Osteoblast (primary cell): ENCODE results near the gene HPRT1. TPM values are rescaled to one million over a fixed set of nuclear protein-coding genes. Genes with fewer than 3 reads are reported as not detected.

Source experiments
- DNase-seq: peaks from one replicate; pipeline ENCODE4 v3.0.0; 2011; ENCODE audit warnings: low spot score, mixed read lengths; ENCODE audit not compliant: insufficient read length; ENCODE audit errors: missing footprints
- H2AFZ ChIP-seq: 2 replicates; pipeline ENCODE4 v1.6.0; 2011; ENCODE audit warnings: mild to moderate bottlenecking, low read length
- H3K27ac ChIP-seq: 2 replicates; pipeline ENCODE4 v1.5.1; 2011; ENCODE audit warnings: mild to moderate bottlenecking, low read depth, low read length, moderate library complexity
- H3K27me3 ChIP-seq: 2 replicates; pipeline ENCODE4 v1.6.0; 2012; ENCODE audit warnings: mild to moderate bottlenecking, control low read depth, inconsistent platforms, low read length, moderate library complexity; ENCODE audit not compliant: insufficient read depth
- H3K36me3 ChIP-seq: 2 replicates; pipeline ENCODE4 v1.5.1; 2011; ENCODE audit warnings: mild to moderate bottlenecking, low read length, control low read depth, moderate library complexity; ENCODE audit not compliant: insufficient read depth
- H3K4me1 ChIP-seq: 2 replicates; pipeline ENCODE4 v1.5.1; 2011; ENCODE audit warnings: mild to moderate bottlenecking, low read length, control low read depth, moderate library complexity; ENCODE audit not compliant: insufficient read depth
- H3K4me2 ChIP-seq: 2 replicates; pipeline ENCODE4 v1.6.0; 2011; ENCODE audit warnings: mild to moderate bottlenecking, low read length; ENCODE audit not compliant: insufficient read depth
- H3K4me3 ChIP-seq: fragments of 200-600 bp; sonication (generic); 3 replicates; pipeline ENCODE4 v1.5.1; 2012; ENCODE audit warnings: mild to moderate bottlenecking, low read length, inconsistent platforms; ENCODE audit not compliant: insufficient read depth
- H3K79me2 ChIP-seq: 2 replicates; pipeline ENCODE4 v1.6.0; 2012; ENCODE audit warnings: mild to moderate bottlenecking, low read length, control low read depth, inconsistent platforms; ENCODE audit not compliant: insufficient read depth
- H3K9me3 ChIP-seq: 2 replicates; pipeline ENCODE4 v1.5.1; 2011; ENCODE audit warnings: low read depth, low read length, control low read depth
- H4K20me1 ChIP-seq: 2 replicates; pipeline ENCODE4 v1.6.0; 2012; ENCODE audit warnings: mild to moderate bottlenecking, low read length, control low read depth; ENCODE audit not compliant: insufficient read depth
- total RNA-seq: library from RNA; depleted of rRNA; stranded (reverse); fragments of >200 nt; gene quantifications from 2 replicates; pipeline ENCODE4 v1.2.3, GENCODE V29; 2012
- TF ChIP-seq, protein P1 (sequence below): IDR thresholded peaks from 2 replicates; pipeline ENCODE4 v1.5.1; 2011; ENCODE audit warnings: mild to moderate bottlenecking, low read depth, low read length, moderate library complexity; ENCODE audit errors: extremely low read depth

The HPRT1 gene, protein sequence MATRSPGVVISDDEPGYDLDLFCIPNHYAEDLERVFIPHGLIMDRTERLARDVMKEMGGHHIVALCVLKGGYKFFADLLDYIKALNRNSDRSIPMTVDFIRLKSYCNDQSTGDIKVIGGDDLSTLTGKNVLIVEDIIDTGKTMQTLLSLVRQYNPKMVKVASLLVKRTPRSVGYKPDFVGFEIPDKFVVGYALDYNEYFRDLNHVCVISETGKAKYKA
- 6.2 and 9.4 TPM in 2 replicates for total RNA-seq

DNA sequence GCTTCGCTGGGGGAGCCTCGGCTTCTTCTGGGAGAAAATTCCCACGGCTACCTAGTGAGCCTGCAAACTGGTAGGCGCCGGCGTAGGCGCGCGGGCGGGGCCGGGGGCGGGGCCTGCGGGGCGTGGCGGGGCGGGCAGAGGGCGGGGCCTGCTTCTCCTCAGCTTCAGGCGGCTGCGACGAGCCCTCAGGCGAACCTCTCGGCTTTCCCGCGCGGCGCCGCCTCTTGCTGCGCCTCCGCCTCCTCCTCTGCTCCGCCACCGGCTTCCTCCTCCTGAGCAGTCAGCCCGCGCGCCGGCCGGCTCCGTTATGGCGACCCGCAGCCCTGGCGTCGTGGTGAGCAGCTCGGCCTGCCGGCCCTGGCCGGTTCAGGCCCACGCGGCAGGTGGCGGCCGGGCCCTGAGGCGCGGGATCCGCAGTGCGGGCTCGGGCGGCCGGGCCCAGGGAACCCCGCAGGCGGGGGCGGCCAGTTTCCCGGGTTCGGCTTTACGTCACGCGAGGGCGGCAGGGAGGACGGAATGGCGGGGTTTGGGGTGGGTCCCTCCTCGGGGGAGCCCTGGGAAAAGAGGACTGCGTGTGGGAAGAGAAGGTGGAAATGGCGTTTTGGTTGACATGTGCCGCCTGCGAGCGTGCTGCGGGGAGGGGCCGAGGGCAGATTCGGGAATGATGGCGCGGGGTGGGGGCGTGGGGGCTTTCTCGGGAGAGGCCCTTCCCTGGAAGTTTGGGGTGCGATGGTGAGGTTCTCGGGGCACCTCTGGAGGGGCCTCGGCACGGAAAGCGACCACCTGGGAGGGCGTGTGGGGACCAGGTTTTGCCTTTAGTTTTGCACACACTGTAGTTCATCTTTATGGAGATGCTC is at the start of gene HPRT1:
Gene HPRT1 (plus strand): TSS at position 161 of the 857 bp plus-strand sequence. CDS start 147 bp downstream, at position 308.
- Histone ChIP-seq H3K4me3 (peak within 1 kb of the TSS; percentile 76), H3K9me3 (no peaks in the 10 kb centered on the region), H3K4me2 (peak within 1 kb of the TSS; percentile 71), H2AFZ (peak within 1 kb of the TSS; percentile 83), H3K79me2 (peaks cover 28% of the 10 kb centered on the region), H3K27ac (peak within 1 kb of the TSS; percentile 56), H4K20me1 (no peaks in the 10 kb centered on the region), H3K36me3 (no peaks in the 10 kb centered on the region), H3K4me1 (no peaks in the 10 kb centered on the region), H3K27me3 (no peaks in the 10 kb centered on the region)
- DNase-seq = peak; percentile 89
- TF ChIP-seq, protein P1, sequence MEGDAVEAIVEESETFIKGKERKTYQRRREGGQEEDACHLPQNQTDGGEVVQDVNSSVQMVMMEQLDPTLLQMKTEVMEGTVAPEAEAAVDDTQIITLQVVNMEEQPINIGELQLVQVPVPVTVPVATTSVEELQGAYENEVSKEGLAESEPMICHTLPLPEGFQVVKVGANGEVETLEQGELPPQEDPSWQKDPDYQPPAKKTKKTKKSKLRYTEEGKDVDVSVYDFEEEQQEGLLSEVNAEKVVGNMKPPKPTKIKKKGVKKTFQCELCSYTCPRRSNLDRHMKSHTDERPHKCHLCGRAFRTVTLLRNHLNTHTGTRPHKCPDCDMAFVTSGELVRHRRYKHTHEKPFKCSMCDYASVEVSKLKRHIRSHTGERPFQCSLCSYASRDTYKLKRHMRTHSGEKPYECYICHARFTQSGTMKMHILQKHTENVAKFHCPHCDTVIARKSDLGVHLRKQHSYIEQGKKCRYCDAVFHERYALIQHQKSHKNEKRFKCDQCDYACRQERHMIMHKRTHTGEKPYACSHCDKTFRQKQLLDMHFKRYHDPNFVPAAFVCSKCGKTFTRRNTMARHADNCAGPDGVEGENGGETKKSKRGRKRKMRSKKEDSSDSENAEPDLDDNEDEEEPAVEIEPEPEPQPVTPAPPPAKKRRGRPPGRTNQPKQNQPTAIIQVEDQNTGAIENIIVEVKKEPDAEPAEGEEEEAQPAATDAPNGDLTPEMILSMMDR = no peak

DNA sequence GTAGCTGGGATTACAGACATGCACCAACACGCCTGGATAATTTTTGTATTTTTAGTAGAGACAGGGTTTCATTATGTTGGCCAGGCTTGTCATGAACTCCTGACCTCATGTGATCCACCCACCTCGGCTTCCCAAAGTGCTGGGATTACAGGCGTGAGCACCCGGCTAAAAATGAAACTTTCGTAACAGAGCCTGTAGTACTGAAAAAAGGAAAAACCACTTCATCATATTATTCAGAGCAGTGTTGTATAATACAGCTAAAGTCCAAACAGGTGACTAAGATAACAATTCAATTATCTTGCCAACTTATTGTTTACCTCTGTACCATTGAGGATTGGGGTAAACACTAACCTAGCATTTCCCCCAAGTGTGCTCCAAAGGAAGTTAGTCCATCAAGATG is 43.9 kb upstream of the HPRT1 start:
- peaks cover 5% of the 10 kb centered on the region for H3K36me3 ChIP-seq
- no peak overlapping the region for H3K4me2 ChIP-seq
- H3K79me2 ChIP-seq = no peaks in the 10 kb centered on the region
- TF ChIP-seq, protein P1 = no peak
- no peak overlapping the region for H3K4me3 ChIP-seq
- no peaks in the 10 kb centered on the region for H3K9me3 ChIP-seq
- peaks cover 4% of the 10 kb centered on the region for H3K27me3 ChIP-seq
- no peak overlapping the region for H2AFZ ChIP-seq
- no peak for DNase-seq
- no peaks in the 10 kb centered on the region for H3K4me1 ChIP-seq
- no peak overlapping the region for H3K27ac ChIP-seq
- no peaks in the 10 kb centered on the region for H4K20me1 ChIP-seq

DNA sequence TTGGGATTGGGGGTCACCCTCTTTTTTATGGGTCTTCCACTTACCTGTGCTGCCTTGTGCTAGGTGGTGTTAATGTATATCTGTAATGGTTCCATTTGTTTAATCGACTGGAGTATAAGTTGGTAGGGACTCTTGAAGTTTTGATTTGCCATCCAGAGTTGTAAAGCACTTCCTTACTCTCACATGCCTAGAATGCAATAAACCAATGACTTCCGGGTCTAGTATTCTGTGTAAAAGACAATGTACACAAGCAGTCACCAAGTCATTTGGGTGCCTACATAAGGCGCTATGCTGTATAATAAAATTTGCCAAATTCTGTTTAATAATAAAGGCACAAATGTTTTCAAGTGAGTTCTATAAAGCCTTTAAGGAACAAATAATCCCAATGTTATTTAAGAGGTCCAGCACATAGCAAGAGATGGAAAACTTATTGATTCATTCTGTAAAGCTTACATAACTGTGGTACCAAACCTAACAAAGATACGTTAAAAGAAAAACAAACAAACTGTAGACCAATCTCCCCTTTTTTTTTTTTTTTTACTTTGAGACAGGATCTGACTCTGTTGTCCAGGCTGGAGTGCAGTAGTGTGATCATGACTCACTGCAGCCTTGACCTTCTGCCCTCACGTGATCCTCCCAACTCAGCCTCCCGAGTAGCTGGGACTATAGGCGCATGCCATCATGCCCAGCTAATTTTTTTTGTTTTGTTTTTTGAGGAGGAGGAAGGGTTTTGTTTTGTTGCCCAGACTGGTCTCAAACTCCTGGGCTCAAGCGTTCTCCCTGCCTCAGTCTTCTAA is 41.5 kb upstream of the HPRT1 start:
- H2AFZ ChIP-seq = no peak overlapping the region
- no peaks in the 10 kb centered on the region for H3K9me3 ChIP-seq
- H3K4me2 ChIP-seq = no peak overlapping the region
- TF ChIP-seq, protein P1 = no peak
- no peak for DNase-seq
- H3K36me3 ChIP-seq = peaks cover 5% of the 10 kb centered on the region
- no peaks in the 10 kb centered on the region for H3K79me2 ChIP-seq
- H3K27me3 ChIP-seq = peaks cover 4% of the 10 kb centered on the region
- H4K20me1 ChIP-seq = no peaks in the 10 kb centered on the region
- H3K4me3 ChIP-seq = no peak overlapping the region
- H3K4me1 ChIP-seq = no peaks in the 10 kb centered on the region
- no peak overlapping the region for H3K27ac ChIP-seq

DNA sequence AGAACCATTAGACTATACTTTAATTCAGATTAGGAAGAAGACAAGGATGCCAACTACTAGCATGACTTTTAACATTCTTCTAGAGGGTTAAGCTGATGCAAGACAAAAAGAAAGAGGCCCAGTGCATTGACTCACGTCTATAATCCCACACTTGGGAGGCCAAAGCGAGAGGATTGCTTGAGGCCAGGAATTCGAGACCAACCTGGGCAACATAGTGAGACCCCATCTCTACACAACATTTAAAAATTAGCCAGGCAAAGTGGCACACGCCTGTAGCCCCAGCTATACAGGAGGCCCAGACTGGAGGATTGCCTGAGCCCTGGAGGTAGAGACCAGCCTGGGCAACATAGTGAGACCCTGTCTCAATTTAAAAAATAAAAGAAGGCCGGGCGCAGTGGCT is 40.2 kb upstream of the HPRT1 start:
- peaks cover 4% of the 10 kb centered on the region for H3K27me3 ChIP-seq
- H3K4me2 ChIP-seq = no peak overlapping the region
- no peaks in the 10 kb centered on the region for H3K9me3 ChIP-seq
- TF ChIP-seq, protein P1 = no peak
- peaks cover 5% of the 10 kb centered on the region for H3K36me3 ChIP-seq
- H3K4me1 ChIP-seq = no peaks in the 10 kb centered on the region
- H4K20me1 ChIP-seq = no peaks in the 10 kb centered on the region
- no peak overlapping the region for H2AFZ ChIP-seq
- H3K4me3 ChIP-seq = no peak overlapping the region
- DNase-seq = no peak
- no peak overlapping the region for H3K27ac ChIP-seq
- no peaks in the 10 kb centered on the region for H3K79me2 ChIP-seq
